ENCODE results near the gene OTX2.

- TF ChIP-seq CTCF (IDR thresholded peaks at IDR 0.05) (no peak), POLR2A (IDR thresholded peaks at IDR 0.05) (no peak)
Measured at GRCh38 chr14:56840221-56840620, 29.9 kb upstream of the OTX2 start.

Measured in adrenal gland (tissue), 5 donors.